Breast epithelium (tissue), 3 donors: ENCODE measurements around the gene SMIM13.

ENCODE experiments used
- POLR2A ChIP-seq: fragments of 450-650 bp; IDR thresholded peaks from one replicate; pipeline ENCODE4 v1.6.1; 2016; ENCODE audit warnings: antibody characterized with exemption, mild to moderate bottlenecking, moderate library complexity
- POLR2AphosphoS5 ChIP-seq, 3 donors: sonication (generic); formaldehyde crosslinking; IDR thresholded peaks; one replicate each; pipeline ENCODE4 v1.6.1; 2017; ENCODE audit warnings: antibody characterized with exemption in 3 of 3
- TF ChIP-seq, protein P1 (sequence below), 3 donors: fragments of 450-650 bp; IDR thresholded peaks; one replicate each; pipeline ENCODE4 v1.5.1; 2016 to 2017; ENCODE audit warnings: antibody characterized with exemption in 3 of 3, mild to moderate bottlenecking in 3 of 3, moderate library complexity in 3 of 3

DNA sequence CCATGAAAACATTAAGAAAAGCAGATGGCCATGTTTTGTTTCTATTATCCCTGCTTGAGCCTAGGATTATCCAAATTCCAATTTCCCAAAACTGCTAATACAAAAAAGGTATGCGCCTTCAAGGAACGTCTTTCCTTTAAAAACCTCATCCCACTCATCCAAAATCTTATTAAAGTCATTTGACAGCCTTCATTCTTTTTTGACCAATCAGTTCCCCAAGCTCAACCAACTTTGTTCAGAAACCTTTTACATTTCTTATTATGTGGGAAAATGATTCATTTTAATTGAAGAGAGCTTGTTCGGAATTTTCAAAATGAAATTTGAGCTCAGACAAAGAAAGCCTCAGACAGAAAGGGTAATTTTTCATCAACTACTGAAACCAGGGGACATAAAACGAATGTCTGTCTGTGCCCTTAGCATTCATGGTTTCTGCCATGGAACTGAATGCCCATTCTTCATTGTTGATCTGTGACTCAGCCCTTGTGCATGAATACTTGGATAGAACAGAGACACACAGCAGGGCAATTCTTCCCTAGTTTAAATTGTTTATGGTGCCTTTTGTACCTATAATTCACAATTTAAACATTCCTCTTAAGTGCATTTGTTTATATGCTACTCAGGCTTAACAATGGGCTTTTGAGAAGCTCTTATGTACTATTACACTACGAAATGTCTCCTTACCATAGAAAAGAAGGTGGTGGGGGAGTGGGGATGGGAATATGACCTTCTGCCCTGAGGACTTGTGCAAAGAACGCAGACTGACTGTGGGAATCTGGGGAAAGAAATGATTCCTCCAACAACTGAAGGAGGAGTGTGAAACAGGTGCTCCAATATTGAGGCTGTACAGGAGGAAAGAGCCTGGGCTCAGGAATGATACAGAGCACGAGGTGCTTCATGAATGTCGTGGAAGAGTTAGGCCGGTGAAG, 67.7 kb downstream of the SMIM13 start:
- TF ChIP-seq, protein P1, sequence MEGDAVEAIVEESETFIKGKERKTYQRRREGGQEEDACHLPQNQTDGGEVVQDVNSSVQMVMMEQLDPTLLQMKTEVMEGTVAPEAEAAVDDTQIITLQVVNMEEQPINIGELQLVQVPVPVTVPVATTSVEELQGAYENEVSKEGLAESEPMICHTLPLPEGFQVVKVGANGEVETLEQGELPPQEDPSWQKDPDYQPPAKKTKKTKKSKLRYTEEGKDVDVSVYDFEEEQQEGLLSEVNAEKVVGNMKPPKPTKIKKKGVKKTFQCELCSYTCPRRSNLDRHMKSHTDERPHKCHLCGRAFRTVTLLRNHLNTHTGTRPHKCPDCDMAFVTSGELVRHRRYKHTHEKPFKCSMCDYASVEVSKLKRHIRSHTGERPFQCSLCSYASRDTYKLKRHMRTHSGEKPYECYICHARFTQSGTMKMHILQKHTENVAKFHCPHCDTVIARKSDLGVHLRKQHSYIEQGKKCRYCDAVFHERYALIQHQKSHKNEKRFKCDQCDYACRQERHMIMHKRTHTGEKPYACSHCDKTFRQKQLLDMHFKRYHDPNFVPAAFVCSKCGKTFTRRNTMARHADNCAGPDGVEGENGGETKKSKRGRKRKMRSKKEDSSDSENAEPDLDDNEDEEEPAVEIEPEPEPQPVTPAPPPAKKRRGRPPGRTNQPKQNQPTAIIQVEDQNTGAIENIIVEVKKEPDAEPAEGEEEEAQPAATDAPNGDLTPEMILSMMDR (IDR thresholded peaks at IDR 0.05) = no peak
- TF ChIP-seq POLR2A = no peak
- no peak for TF ChIP-seq POLR2AphosphoS5 (IDR thresholded peaks at IDR 0.05)
